Breast epithelium (tissue), 3 donors: ENCODE measurements around the gene FAM193A.

Experiments
- POLR2A ChIP-seq: fragments of 450-650 bp; IDR thresholded peaks from one replicate; pipeline ENCODE4 v1.6.1; 2016; ENCODE audit warnings: antibody characterized with exemption, mild to moderate bottlenecking, moderate library complexity
- TF ChIP-seq, protein P1 (sequence below), 3 donors: fragments of 450-650 bp; IDR thresholded peaks; one replicate each; pipeline ENCODE4 v1.5.1; 2016 to 2017; ENCODE audit warnings: antibody characterized with exemption in 3 of 3, mild to moderate bottlenecking in 3 of 3, moderate library complexity in 3 of 3

DNA sequence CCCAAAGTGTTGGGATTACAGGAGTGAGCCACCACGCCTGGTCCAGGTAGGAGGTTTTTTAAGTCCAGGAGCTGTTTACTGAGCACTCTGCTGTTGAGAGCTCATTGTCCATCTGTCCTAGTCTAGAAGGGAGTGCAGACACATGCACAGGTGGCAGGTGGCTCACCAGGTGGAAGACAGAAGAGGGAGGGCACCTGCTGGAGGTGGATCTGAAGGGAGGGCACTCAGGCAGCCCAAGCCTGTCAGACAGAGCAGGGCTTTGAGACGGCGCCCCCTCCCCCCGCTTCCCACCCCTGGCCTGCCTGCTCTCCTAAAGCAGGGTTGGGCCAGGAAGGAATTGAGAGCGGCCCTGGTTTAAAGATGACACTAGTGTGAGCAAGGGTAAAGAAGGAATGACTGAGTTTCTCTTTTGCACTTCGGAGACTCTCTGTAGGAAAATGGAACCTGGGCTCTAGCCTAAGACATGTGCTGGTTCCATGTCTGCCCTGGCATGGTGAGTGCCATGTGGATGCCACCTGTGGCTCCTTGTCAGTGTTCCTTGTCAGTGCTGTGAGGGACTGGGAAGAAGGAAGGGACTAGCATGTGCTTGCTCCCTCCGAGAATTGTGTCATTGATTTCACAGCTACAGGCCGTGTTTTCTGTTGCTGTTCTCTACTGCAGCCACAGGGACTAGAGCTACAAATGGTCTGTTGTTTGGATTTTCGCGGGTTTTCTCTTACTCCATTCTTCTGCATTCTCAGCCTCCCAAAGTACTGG, 111.1 kb downstream of the FAM193A start:
- TF ChIP-seq, protein P1, sequence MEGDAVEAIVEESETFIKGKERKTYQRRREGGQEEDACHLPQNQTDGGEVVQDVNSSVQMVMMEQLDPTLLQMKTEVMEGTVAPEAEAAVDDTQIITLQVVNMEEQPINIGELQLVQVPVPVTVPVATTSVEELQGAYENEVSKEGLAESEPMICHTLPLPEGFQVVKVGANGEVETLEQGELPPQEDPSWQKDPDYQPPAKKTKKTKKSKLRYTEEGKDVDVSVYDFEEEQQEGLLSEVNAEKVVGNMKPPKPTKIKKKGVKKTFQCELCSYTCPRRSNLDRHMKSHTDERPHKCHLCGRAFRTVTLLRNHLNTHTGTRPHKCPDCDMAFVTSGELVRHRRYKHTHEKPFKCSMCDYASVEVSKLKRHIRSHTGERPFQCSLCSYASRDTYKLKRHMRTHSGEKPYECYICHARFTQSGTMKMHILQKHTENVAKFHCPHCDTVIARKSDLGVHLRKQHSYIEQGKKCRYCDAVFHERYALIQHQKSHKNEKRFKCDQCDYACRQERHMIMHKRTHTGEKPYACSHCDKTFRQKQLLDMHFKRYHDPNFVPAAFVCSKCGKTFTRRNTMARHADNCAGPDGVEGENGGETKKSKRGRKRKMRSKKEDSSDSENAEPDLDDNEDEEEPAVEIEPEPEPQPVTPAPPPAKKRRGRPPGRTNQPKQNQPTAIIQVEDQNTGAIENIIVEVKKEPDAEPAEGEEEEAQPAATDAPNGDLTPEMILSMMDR (IDR thresholded peaks at IDR 0.05), result no peak
- TF ChIP-seq POLR2A, result no peak
